UCSD-AML1 (cell line): ENCODE results near the gene DLGAP4.

Source experiments
- DNase-seq: peaks from one replicate; lab custom pipeline; 2025; ENCODE audit not compliant: unreplicated experiment; lab: John Stamatoyannopoulos, UW

DLGAP4 gene

DNA sequence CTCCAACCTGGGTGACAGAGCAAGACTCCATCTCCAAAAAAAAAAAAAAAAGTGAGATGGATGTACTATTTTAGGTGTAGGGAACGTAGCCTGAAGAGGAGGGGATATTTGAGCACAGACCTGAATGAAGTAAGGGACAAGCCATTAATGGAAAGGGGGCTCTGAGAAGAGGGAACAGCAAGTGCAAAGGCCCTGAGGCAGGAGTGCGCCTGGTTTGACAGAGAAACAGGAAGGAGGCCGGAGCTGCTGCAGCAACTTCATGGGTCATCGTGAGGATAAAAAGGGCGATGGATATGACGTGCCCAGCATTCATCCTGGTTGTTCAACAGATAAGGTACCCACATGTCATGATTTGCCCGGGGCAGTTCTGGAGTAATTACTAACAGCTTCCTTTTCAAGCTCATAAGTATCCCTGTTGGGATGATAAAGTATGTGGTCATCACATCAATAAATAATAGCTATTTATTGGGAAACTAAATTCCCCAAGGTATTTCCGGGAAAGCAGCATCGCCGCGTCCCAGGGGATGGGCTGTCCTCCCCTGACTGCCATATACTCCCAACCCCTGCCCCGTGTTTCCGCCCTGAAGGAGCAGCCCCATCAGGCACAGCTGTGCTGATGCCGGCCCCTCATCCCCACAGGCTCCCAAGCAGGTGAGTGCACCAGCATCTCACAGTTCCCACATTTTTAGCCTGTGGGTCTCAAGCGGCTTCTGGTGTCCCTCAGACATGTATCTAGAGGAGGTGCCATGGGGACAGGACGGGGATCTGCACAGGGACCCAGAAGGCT is 43.4 kb downstream of the DLGAP4 start:
- no peak for DNase-seq

DNA sequence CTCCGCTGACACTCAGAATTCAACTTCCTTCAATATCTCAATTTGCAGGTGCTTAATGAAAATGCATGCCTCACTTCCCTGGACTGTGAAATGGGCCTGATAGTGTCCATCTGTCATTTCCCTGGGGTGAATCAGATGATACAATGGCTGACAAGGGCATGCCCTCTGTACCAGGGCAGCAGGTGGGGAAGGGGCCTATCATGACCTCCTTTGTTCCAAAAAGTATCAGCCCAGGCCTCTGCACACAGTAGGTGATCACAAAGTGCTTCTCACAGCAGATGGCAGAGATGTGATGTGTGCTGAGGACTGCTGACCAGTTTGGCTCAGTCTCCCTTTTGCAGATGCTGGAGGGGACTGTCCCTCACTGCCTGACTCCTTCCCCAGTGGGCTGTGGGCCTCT is 44.3 kb downstream of the DLGAP4 start:
- no peak for DNase-seq

DNA sequence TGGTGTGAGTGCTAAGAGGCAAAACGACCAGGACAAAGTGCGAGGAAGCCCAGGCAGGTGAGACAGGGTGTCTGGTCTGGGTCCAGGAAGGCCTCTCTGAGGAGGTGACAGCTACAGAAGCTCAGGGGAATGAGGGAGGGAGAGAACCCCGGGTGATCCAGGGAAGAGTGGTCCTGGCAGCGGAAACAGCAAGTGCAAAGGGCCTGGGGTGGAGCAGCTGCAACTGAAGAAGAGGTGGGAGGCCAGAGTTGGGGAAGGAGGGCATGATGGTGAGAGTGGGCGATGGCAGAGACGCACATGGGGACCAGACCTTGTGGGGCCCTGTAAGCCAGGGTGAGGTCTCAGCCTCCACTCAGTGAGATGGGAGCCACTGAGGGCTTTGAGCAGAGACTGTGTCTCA is 45.8 kb downstream of the DLGAP4 start:
- no peak for DNase-seq

DNA sequence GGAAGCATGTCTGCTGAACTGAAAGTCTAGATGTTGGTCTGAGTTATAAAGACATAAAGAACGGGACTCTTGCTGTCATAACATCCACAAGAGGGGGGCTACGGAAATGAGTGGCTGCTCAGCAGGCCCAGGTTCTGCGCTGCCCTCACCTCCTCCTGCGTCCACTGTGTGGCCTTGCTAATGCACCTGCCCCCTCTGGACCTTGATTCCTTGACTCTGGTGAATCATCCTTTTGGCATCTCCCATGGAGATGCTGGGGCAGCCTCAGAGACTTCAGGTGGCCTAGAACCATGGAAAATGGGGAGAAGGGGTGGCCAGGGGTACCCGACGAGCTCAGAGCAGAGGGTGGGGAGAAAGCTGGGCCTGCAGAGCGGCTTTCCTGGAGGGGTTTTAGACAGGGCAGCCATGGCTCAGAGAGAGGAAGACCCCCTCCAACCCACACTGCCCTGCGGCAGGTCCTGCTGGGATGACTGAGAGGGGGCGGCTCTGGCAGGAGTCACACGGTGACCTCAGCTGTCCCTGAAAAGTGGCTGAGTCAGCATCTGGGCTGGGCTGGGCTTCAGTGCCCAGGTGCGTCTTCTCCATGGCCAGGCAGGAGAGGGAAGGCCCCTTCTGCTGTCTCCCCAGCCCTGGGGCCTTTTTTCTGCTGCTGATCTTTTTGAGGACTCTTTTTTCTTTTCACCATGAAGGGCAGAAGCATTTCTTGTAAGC is 46.9 kb downstream of the DLGAP4 start:
- no peak for DNase-seq

DNA sequence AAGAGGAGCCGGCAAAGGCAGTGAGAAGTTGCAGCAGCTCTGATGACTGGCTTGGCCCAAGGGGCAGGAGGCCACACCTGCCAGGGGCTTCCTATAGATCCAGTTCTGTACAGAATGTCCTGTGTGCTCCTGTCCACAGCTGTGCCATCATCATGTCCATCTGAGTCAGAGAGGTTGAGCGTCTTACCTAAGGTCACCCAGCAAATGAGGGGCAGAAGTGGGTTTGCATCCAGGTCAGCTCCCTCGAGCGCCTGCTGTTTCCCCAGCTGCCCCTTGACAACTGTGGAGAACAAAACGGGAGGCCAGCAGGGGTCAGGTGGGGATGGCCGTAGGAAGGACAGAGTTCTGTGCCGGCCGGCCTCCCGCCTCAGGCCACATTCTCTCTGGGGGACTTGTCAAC is 47.6 kb downstream of the DLGAP4 start:
- no peak for DNase-seq

DNA sequence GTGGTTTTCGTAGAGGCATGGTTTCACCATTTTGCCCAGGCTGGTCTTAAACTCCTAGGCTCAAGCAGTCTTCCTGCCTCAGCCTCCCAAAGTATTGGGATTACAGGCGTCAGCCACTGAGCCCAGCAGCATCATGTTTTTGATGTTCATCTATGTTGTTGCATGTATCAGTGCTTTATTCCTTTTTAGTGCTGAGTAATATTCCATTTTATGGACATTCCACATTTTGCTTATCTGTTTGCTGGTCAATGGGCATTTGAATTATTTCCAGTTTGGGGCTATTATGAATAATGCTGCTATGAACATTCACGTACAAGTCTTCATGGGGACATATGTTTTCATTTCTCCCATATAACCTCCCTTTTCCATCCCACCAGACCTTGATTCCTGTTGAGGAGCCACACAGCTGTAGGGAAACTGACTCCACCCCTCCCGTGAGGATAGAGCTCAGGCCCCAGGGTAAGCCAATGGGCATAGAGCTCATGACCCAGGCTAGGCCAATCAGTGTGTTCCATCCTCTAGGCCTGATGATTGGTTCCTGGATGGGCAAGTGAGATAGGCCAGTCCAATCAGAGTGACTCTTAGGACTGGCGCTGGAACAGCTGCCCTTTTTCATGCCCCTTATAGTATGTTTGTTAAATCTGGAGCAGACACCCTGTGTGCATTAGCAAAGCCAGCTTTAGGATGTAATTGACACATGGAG is 49.5 kb downstream of the DLGAP4 start:
- no peak for DNase-seq

DNA sequence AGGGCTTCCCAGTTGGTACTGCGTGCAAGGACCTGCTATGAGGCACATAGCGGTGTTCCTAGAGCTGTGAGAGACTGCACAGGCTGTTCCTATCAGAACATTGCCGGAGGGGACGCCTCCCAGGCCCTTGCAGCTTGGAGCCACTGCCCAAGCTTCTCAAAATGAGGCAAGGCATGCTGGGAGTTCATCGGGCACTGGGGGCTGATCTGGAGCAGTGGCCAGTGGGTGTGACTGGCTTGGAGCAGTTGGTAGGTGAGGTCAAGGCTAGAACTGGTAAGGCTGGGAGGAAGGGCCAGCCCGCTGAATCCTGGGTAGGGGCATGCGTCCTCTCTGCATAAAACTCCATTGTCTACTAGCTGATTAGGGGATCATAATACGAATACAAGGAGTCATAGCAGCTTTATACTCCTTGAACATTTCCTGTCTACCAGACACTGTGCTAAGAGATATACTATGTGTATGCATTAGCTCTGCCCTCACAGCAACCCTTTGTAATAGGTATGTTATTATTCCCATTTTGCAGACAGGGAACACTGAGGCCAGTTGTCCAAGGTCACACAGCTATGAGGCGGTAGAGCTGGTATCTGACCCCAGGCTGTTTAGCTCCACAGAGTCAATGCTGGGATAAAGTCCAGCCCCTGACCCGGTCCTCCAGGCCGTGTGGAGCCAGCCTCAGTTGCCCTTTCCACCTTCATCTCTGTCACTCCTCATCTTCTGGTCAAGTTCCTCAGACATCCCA is 53.7 kb downstream of the DLGAP4 start:
- no peak for DNase-seq

DNA sequence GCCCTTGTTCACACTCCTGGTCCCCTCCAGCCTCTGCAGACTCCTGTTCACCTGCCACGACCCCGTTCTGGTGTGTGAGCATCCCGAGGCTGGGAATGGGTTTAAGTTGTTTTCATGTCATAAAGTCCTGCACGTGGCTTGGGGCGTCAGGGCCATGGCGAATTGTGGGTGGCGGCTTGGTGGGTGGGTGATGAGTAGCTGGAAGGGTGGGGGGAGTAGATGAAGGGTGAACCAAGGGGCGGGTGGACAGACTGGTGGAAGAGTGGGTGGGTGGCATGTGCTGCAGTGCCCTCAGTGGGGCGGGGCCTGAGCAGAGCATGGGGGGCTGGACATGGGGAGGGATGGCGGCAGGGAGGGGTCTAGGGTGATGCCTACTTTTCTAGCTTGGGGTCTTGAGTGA is 54.3 kb downstream of the DLGAP4 start:
- DNase-seq = no peak

DNA sequence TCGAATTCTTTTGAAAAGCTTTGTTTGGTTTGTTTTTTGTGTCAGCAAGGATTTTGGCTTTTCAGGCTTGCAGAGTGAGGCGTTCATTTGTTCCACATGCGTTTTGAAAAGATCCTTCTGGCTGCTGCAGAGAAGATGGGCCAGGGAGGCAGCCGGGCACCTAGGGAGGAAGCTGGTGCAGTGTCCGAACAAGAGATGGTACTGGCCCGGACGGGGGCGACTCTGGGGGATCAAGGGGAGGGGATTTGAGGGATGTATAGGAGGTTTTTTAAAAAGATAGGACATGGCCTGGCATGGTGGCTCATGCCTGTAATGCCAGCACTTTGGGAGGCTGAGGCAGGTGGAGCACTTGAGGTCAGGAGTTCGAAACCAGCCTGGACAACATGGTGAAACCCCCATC is 55.3 kb downstream of the DLGAP4 start:
- no peak for DNase-seq

DNA sequence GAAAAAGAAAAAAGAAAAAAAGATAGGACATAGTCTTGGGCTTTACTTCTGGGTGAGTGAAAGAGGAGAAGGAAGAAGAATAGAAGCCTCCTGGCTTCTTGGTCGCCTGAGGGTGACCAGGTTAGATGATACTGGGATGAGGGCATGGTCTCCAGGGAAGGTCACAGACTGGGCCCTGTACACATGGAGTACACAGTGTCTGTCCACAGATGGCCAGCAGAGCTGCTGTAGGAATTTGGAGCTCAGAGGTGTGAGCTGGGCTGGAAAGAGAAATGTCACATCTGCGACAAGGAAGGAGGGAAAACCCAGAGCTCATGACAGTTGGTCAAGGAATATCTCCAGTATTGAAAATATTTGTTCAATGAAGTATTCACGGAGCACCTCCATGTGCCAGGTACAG is 56.1 kb downstream of the DLGAP4 start:
- DNase-seq = no peak

DNA sequence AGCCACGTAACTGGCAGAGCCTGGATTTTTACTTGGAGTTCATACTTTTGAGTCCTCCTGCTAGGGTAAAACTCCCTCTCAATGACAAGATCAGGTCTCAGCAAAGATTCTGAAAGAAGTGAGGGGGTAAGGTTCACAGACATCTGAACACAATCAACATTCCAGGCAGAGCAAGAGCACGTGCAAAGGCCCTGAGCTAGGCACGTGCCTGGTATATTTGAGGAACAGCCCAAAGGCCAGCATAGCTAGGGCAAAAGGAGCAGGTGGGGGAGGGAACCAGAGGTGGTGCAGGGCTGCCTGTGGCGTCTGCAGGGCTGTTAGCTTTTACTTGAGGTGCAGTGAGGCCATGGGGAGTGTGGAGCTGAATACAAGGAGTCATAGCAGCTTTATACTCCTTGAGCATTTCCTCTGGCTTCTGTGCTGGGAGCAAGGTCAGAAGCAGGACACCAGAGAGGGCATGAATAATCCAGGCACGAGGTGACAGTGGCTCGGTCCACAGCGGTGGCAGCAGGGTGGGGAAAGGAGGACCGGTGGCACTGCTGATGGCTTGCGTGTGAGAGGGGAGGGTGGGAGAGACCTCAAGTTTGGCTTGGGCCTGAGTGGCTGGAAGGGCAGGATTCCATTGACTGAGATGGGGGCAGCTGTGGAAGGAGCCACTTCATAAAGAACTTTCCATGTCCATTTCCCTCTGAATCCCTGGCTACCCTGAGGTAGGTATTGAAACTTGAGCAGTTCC is 57.0 kb downstream of the DLGAP4 start:
- no peak for DNase-seq

DNA sequence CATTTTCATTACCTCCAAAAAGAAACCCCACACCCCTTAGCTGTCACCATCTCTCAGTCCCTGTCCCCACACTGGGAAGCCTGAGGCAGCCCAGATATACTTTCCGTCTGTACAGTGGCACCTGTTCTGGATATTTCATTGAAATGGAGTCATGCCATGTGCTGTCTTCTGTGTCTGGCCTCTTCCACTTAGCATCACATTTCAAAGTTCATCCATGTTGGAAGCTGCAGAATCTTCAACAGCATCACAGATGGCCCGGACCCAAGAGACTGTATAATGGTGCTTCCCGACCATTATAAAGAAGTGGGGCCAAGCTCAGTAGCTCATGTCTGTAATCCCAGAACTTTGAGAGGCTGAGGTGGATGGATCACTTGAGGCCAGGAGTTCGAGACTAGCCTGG is 58.4 kb downstream of the DLGAP4 start:
- no peak for DNase-seq

DNA sequence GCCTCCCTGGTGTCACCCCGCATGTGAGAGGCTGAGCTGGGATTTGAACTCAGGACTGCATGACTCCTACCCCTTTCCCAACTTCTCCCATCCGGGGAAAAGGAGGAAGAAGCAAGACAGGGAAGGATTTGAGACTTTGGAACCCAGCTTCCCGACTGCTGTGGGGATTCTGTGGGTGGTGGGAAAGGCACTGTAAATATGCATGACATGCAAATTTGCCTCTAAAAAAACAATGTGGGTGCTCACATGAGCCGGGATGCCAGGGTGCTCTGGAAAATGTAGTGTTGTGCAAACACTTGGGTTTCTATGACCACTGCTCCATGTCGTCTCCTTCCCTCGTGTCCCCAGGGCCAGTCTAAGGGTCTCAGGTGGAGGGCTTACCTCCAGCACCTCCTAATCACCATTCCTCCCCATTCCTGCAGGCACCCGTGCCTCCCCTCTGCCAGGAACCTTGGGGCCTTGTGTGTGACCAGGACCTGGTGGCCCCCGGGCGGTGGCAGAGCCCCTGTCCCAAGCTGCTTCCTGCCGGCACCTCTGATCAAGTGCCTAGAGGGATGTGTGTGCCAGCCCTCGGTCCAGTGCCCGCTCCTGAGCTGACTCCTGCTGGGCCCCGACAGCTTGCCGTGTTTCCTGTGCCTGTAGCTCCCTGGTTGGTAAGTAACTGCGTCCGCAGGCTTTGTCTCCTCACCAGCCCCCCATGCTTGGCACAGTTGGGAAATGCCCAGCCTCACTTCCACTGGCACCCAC is 60.7 kb downstream of the DLGAP4 start:
- DNase-seq = no peak

DNA sequence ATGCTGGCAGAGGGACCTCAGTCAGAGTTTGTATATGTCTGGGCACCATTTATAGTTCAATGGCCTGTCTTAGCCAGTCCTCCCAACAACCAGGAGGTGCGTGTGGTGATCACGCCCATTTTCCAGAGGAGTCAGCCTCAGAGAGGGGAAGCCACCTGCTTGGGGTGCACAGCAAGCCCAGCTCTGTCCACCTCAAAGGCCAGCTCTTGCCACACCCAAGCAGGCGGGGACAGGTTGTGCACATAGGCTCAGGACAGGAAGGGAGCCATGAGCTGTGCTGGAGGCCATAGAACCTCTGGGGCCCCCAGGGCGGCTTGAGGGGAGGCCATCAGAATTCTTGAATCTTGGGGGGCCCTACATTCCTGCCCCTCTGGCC is 61.2 kb downstream of the DLGAP4 start:
- DNase-seq = no peak

DNA sequence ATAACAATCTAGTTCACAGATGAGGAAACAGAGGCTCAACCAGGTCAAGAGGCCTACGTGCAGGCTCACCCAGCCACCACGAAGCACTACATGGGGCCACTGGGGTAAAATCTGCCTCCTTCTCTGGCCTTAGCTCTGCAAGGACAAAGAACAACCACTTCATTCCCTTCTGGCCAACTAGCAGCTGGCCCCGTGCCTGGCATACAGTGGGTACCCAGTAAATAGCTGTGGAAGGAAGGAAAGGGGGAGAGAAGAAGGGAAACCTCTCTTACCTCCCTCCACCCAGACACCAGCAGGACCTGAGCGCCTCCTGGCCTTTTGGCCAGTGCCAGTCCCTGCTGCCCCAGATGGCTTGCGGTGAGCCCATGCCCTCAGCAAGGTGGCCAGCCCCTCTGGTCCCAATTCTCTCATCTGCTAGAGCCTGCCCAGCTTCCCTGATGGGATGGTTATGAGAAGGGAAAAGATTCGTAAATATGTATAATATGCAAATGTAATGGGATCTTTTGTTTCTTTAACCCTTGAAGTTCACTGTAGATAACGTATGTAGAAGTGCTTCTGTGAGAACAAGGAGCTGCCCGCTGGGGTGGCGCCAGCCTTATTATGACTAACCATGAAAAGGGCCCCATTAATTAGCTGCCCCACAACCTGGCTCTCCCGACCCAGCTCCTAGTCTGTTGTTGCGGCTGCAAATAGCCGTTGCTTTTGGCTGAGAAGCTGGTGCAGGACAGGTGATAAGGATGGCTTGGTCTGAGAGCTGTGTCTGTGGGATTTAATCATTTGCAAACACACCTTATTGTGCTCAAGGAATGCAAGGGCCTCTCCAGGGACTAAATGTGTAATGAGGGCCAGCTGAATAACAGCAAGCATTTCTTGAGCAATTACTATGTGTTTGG is 62.0 kb downstream of the DLGAP4 start:
- DNase-seq = no peak

DNA sequence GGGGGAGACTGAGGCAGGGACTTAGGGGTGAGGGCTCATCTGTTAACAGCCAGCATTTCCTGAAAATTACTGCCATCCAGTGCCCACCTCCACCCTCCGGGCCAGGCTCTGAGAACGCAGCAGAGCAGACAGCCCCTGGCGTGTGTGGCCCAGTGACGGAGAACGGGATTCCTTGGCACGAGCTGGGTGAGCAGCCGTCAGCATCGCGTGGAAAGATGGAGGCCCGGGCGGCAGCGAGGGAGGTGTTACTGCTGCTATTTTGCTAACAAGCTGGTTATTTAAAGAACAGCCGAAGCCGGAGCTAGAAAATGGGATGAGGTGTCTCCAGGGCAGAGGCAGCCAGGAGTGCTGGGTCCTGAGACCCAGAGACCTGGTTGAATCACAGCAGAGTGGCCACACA is 62.7 kb downstream of the DLGAP4 start:
- DNase-seq = no peak

DNA sequence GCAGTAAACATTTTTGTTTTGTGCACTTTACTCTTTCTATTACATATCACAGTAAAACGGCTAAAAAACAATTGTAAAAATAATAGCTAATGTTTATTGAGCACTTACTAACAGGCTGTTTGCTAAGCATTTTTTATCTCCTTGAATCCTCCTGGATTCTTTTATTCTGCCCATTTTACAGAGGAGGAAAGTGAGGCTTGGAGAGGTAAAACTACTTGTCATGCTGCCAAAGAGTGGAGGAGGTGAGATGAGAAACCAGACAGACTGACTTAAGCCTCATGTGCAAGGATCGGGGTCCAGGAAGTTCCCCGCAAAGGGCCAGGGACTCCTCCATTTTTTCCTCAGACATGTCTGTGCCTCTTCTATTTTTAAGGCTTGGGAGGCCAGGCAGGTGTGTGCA is 63.6 kb downstream of the DLGAP4 start:
- DNase-seq = no peak

DNA sequence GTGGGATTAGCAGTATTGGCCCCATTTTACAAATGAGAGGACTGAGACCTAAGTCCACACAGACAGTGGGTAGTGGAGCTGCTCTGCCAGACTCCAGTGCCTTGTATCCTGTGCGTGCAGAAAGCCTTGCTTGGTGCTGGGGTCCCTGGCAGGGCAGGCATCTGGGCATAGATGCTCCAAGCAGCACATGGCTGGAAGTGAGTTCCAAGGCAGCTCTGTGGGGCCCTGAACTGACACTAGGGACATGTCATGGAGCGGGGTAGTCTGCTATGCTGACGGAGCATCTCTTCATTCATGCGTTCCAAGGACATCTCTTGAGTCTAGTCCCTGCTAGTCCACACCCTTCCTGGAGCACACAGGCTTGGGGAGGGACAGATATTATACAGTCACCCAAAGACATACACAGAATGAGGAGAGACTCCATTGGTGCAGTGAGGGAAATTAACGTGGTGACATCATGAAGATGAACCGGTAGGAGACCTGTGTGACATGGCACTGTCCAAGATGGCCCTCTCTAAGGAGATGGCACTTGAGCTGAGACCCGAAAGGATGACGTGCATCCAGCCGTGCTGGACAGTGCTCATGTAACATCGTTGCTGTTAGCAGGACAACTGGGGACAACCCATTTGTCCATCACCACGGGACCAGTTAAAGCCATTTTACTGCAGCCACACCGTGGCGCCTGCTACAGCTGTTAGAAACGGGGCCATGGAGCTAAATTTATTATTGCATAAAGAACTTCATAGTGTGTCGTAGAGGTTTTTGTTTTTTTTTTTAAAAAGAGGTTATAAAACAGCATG is 65.1 kb downstream of the DLGAP4 start:
- no peak for DNase-seq
